Skin epidermis (tissue), 12 donors: ENCODE measurements around the gene ANKRD13A.
"Not testable (repeated sequence)": the region's sequence is repeated elsewhere in the genome, so short reads cannot be mapped to it uniquely, and the experiment has no call there.

Source experiments
- H3K27ac ChIP-seq, 21 experiments: fragments of 200-600 bp; sonication (generic) in 11 of 21; one replicate each; pipeline ENCODE4 v1.5.0; 2020; ENCODE audit warnings: mild to moderate bottlenecking in 3 of 21, inconsistent platforms in 2 of 21, moderate library complexity in 2 of 21
- H3K4me3 ChIP-seq, 7 experiments: fragments of 200-600 bp; sonication (generic) in 2 of 7; one replicate each; pipeline ENCODE4 v1.5.0; 2020; ENCODE audit warnings: inconsistent platforms in 2 of 7, mild to moderate bottlenecking in 2 of 7, moderate library complexity in 1 of 7

The ANKRD13A gene

DNA sequence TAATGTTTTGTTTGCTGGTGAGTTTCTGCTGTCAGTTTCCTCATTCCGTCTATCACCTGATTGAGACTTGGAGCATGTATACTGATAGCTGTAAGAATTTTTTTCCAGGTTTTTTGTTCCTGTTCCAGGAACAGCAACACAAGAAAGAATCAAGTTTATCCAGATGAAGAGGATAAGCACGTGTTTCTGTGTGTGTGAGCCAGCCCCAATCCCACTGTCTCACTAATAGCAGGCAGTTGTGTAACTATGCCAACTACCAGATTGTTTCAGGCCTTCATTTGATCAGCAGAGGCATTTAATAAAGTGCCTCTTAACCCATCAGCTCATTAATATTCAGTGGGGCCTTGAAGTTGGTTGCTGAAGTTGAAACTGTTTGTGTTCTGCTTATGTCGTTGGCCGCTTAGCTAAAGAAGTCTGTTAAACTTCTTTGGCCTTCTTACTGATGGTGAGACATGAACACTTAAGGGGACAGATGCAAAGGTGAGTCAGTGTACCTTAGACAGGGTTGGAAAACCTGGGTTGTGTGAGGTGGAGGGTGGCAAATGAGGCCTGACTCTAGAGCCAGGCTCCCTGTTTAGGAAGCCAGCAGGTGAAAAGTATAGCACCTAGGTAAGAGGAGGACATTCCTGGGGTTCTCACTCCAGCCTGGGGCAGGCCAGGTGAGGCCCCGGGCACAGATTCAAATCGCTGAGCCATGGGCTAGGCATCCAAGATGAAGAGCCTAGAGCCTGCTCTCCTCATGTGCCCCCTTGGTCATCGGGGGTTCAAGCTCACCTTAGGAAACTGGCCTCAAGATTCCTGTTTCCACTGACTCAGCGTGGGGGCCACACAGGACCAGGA lies 3.7 kb downstream of the ANKRD13A start:
- H3K27ac ChIP-seq, result peak overlapping the region in 18 of 21 experiments; percentile 19 to 81 (median 66)
- H3K4me3 ChIP-seq, result no peak overlapping the region

DNA sequence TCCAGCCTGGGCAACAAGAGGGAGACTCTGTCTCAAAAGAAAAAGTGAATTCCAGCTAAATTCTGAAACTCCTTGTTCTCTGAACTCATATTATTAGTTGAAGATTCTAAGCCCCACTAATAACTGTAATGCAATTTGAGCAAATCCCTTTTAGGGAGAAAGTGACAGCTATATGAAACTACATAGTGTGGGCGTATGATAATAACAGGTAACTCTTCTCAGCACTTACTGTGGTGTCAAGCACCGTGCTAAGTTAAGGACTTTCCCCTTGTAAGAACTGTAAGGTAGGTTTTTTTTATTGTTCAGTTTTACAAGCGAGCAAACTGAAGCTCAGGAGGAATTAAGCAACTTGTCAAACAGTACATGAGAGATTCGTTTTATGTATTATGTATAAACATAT lies 5.4 kb downstream of the ANKRD13A start:
- Histone ChIP-seq H3K4me3 (no peak overlapping the region), H3K27ac (peak overlapping the region in 4 of 21 experiments; percentile 5 to 71 (median 27))

DNA sequence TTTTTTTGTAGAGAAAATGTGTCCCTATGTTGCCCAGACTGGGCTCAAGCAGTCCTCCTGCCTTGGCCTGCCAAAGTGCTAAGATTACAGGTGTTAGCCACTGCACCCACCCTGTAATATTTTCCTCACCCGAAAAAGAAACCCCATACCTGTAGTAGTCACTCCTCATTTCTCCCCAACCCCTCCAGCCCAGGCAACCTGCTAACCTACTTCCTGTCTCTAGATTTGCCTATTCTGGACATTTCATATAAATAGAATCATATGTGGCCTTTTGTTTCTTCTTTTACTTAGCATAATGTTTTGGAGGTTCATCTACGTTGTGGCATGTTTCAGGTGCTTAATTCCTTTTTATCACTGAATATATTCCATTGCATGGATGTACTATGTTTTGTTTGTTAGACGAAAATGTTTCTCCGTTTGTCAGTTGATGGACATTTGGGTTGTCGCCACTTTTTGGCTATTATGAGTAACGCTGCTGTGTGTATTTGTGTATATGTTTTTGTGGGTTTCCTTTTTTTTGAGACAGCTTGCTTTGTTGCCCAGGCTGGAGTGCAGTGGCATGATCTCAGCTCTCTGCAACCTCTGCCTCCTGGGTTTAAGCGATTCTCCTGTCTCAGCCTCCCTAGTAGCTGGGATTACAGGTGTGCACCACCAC lies 6.2 kb downstream of the ANKRD13A start:
- Histone ChIP-seq H3K27ac (peak overlapping the region in 2 of 21 experiments; percentile 29 to 71), H3K4me3 (no peak overlapping the region)

DNA sequence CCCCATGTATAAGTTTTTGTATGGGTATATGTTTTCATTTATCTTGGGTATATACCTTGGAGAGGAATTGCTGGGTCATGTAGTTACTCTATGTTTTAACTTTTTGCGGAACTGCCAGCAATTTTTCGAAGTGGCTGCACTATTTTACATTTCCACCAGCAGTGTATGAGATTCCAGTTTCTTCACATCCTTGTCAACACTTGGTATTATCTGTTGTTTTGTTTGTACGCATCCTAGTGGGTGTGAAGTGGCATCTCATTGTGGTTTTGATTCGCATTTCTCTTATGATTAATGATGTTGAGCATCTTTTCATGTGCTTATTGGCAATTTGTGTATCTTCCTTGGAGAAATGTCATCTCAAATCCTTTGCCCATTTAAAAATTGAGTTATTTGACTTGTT lies 6.9 kb downstream of the ANKRD13A start:
- Histone ChIP-seq H3K4me3 (no peak overlapping the region), H3K27ac (peak overlapping the region in 1 of 21 experiments; percentile 71)

DNA sequence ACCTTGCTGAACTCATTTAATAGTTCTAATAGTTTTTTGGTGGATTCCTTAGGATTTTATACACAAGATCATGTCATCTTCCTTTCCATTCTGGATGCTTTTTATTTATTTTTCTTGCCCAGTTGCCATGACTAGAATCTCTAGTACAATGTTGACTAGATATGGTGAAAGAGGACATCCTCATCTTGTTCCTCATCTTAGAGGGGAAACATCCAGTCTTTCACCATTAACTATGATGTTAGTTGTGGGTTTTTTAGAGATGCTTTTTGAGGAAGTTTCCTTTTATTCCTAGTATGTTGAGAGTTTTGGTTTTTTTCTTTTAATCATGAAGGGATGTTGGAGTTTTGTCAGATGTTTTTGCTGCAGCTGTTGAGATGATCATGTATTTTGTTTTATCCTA lies 8.7 kb downstream of the ANKRD13A start:
- no peak overlapping the region for H3K4me3 ChIP-seq
- no peak overlapping the region for H3K27ac ChIP-seq

DNA sequence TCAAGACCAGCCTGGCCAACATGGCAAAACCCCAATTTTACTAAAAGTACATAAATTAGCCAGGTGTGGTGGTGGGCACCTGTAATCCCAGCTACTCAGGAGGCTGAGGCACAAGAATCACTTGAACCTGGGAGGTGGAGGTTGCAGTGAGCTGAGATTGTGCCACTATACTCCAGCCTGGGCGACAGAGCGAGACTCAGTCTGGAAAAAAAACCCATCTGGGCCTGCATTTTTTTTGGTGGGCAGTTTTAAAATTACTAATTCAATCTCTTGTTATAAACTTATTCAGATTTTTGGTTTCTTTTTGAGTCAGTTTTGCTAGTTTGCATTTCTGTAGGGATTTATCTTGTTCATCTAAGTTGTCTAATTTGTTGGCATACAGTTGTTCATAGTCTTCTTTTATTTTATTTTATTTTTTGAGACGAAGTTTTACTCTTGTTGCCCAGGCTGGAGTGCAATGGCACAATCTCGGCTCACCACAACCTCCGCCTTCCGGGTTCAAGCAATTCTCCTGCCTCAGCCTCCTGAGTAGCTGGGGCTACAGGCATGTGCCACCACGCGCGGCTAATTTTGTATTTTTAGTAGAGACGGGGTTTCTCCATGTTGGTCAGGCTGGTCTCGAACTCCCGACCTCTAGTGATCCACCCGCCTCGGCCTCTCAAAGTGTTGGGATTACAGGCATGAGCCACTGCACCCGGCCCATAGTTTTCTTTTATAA lies 9.6 kb downstream of the ANKRD13A start:
- not testable (repeated sequence) for H3K4me3 ChIP-seq, H3K27ac ChIP-seq

DNA sequence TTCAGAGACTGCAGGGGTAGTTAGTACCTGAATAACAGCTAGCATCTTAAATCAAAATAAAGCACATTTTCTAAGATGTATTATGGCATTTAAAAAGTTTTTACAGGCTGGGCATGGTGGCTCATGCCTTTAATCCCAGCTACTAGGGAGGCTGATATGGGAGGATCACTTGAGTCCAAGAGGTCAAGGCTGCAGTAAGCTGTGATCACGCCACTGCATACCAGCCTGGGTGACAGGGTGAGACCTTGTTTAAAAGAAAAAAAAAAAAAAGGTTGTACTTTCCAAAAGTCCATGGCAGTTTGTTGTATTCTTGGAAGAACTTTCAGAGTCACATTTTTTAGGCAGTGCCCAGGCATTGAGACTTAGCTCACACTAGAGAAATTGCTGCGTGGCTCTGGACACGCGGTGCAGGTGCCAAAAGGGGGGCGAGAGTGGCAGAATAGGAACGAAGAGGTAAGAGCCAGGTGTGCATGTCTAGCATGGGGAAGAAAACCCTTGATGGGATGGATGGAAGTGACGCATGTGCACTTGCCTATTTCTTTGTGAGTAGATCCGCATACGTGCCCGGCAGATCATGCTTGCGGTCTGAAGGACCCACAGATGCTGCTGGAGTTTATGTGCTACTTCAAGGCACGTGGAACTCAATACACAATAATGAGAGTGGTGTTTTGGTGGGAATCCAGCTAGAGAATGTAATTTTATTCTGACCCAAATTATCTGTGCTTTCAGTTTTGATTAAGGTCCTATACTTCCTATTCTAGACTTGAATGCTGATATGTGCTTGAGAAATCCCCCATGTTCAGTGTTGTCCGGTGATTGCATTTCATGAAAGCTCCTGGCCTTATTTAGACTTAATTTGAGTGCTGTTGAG lies 11.9 kb downstream of the ANKRD13A start:
- Histone ChIP-seq H3K4me3 (no peak overlapping the region), H3K27ac (peak overlapping the region in 2 of 21 experiments; percentile 35 to 56)

DNA sequence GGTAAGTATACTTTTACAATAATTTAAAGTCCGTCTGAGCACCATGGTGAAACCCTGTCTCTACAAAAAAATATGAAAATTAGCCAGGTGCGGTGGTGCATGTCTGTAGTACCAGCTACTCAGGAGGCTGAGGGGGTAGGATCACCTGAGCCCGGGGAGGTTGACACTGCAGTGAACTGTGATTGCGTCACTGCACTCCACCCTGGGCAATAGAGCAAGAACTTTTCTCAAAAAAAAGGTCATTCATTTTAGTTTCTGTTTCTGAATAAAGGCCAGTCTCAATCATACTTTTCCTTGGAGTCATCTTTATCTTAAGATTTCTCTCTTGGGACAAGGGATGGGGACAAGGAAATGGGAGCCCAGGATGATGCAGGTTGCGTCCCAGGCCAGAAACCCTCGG lies 12.9 kb downstream of the ANKRD13A start:
- peak overlapping the region in 2 of 21 experiments; percentile 13 to 56 for H3K27ac ChIP-seq

DNA sequence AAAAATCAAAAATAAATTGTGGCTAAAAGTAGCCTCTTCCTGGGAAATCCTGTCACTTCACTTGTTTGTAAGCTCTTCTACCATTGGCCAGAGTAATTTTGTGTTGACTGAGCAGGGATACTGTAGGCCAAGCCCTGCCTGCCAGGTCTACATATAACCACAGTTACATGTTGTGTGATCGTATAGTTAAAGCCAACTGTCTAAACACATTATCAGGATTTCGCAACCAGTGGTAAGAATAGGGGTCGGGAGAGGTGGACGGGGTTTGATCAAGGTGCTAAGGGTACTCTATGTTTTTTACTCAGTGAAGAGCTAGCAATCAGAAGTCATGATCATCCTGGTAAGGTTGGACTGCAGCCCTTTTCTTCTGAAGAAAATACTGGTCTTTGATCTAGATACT lies 13.4 kb downstream of the ANKRD13A start:
- no peak overlapping the region for H3K4me3 ChIP-seq
- peak overlapping the region in 3 of 21 experiments; percentile 11 to 16 (median 13) for H3K27ac ChIP-seq

More for the DNA sequence above, 12.9 kb downstream of the ANKRD13A start:
- H3K4me3 ChIP-seq, result no peak overlapping the region

DNA sequence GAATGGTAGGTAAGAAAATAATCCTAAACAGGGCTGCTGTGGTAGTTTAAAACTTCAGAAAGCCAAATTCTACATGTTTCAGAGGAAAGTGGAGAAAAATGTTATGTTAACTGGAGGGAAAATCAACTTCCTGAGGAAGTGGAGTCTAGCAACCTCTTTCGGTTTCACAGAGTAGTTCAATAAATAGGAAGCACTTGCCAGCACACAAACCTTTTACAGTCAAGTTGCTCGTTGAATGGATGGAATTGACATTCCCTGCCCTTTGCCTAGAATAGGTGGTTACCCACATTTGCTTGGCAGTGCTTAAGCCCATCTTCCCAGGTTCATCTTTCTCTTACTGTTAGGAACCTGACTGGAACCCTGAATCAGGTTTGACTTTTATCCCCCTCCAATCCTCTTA lies 15.9 kb downstream of the ANKRD13A start:
- H3K4me3 ChIP-seq, result no peak overlapping the region
- H3K27ac ChIP-seq, result peak overlapping the region in 10 of 21 experiments; percentile 8 to 76 (median 44)

DNA sequence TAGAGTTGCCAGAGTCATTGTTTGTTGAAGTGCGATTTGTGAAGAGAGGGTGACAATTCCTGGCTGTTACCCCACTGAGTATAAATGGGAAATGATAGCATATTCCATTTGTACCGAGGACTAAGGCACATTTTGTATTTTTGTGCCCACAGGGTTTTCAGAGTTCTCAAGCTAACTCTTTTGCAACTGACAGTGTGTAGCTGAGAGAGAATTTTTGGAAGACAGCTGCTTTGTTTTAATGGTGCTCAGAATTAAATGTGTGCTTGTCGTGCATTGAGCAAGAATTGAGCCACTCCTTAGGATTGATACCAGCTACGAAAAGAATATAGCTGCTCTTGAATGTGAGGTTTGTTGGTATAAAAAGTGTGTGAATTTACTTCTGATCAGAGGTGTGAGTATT lies 21.7 kb downstream of the ANKRD13A start:
- no peak overlapping the region for H3K27ac ChIP-seq

DNA sequence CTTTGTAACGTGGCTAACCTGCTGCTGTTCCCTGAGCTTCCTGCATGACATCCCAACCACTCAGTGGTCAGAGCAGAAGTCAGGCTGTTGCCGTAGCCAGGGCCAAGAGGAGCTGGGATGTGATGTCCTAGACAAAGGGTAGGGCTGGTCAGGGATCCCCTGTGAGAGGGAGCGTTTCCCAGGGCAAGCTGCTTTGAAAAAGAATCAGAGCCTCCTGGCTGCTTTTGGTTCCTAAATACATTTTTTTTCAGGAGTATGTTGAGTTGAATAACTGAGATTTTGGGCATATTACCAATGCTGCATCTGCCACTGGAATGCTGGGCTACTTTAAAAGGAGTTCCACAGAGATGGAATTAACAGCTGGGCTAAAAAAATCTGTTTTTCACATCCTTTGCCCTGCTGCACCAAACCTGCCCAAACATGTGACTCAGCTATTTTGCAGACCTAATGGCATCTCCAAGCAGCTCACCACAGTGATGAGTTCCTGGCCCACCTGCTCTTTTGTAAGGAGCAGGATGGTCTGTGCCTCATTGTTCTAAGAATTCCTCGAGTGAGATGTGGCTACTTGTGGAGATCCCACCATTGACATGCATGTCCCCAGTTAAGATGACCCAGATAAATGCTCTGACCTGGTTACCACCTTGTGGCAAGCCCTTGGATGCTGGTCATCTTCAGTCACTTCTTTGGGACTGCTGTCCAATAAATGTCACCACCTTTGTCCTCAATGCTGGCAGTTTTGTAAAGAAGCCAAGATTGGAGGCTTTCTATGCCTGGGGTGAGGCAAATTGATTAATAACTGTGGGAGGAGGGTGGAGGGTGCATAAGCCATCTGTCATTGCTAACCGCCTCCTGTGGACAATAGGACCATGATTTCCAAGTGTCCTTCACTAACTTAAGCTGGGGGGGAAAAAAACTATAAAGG lies 24.1 kb downstream of the ANKRD13A start:
- Histone ChIP-seq H3K27ac (no peak overlapping the region), H3K4me3 (no peak overlapping the region)

More for the DNA sequence above, 21.7 kb downstream of the ANKRD13A start:
- no peak overlapping the region for H3K4me3 ChIP-seq

DNA sequence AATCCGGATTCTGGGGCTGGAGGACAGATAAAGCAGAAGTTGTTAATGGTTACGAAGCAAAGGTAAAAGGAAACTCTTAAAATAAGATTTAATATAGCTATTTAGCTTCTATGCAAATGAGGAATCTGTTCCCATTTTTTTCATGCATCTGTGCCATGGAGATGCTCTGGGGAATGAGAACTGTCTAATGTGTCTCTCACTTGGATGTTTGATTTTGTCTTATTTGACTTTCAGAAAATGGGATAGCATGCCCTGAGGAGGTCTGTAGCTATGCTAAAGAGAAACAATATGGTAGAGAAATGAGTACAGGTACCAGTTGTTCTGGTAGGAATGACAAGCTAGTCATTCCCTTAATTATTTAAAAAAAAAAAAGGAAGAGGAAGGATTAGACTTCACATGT lies 24.8 kb downstream of the ANKRD13A start:
- no peak overlapping the region for H3K4me3 ChIP-seq
- no peak overlapping the region for H3K27ac ChIP-seq

DNA sequence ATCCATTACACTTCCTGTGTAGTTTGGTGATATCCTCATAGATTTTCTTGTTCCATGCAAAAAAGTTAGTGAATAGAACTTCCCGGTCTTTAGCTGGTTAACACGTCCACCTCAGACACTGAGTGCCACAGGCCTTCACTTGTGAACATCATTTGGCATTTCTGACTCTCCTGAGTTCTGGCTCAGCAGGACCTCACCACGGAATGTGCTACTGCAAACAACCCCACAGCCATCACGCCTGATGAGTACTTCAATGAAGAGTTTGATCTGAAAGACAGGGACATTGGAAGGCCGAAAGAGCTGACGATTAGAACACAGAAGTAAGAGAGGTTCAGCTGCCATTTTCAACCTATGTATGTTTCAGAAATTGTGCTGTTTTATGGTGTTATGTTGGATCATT lies 29.1 kb downstream of the ANKRD13A start:
- Histone ChIP-seq H3K4me3 (no peak overlapping the region), H3K27ac (no peak overlapping the region)

DNA sequence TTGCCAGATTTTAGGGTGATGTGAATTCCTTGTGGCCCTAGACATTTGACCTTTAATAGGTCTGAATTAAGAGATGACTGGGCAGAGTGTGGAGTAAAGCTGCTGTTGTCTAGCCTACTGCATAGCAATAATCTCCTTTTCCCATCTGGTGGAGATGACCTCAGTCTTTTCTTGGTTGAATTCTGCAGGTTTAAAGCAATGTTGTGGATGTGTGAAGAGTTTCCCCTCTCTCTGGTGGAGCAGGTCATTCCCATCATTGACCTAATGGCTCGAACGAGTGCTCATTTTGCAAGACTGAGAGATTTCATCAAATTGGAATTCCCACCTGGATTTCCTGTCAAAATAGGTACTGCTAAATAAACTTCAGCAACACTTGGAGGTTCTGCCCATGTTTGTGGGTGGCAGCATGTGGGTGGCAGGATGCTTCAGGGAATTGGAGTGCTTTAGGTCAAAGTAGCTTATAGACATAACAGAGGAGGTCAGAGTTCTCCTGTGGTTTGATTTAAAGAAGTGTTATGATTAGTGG lies 30.1 kb downstream of the ANKRD13A start:
- Histone ChIP-seq H3K4me3 (no peak overlapping the region), H3K27ac (no peak overlapping the region)

DNA sequence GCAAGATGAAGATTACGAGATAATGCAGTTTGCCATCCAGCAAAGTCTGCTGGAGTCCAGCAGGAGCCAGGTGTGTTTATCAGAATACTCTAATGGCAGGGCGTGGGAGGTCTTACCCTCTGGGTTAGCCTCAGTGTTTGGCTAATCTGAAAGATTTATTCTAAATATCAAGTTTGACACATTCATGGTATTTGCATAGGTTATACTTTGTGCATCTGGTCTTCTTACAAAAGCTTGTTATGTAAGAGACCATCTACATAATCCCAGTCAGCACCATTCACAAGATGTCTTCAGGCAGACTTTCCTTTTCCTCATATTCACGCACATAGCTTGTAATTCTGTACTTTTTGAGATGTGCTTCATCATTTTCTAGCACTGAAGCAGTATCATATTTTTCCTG lies 34.7 kb downstream of the ANKRD13A start:
- Histone ChIP-seq H3K4me3 (no peak overlapping the region), H3K27ac (no peak overlapping the region)

DNA sequence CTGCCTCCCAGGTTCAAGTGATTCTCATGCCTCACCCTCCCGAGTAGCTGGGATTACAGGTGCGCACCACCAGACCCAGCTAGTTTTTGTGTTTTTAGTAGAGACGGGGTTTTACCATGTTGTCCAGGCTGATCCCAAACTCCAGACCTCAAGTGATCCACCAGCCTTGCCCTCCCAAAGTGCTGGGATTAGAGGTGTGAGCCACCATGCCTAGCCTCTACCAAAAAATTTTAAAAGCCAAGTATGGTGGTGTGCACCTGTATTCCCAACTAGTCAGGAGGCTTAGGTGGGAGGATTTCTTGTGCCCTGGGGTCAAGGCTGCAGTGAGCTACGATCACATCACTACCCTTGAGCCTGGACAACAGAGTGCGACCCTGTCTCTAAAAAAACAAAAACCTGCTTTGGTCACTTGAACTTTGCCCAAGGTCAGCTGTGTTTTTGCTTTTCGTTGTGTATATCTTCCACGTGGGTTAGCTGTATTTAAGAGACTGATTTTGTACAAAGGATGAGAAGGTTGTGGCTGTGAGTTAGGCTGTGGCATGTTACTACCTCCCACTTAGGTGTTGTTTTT lies 36.4 kb downstream of the ANKRD13A start:
- H3K4me3 ChIP-seq, result no peak overlapping the region
- no peak overlapping the region for H3K27ac ChIP-seq

DNA sequence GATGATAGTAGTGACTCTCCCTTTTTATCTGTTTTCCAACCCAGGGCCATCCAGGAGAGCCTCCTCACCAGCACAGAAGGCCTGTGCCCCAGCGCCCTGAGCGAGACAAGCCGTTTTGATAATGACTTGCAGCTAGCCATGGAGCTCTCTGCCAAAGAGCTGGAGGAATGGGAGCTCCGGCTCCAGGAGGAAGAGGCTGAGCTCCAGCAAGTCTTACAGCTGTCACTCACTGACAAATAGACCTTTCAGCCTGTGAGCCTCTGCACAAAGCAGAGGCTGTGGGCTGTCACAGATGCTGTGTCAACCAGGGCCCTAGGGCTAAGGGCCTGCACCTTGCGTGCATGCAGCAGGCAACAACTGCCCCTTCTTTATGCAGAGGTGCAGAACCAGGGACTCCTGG lies 38.1 kb downstream of the ANKRD13A start:
- Histone ChIP-seq H3K27ac (peak overlapping the region in 2 of 21 experiments; percentile 1 to 27), H3K4me3 (no peak overlapping the region)
